Measurements from ENCODE around the gene SUCNR1.
"Not testable (repeated sequence)": the region's sequence is repeated elsewhere in the genome, so short reads cannot be mapped to it uniquely, and the experiment has no call there.

GRCh38 chr3:151885397-151885796 lies 12.0 kb downstream of the SUCNR1 start:
- TF ChIP-seq, protein P1, sequence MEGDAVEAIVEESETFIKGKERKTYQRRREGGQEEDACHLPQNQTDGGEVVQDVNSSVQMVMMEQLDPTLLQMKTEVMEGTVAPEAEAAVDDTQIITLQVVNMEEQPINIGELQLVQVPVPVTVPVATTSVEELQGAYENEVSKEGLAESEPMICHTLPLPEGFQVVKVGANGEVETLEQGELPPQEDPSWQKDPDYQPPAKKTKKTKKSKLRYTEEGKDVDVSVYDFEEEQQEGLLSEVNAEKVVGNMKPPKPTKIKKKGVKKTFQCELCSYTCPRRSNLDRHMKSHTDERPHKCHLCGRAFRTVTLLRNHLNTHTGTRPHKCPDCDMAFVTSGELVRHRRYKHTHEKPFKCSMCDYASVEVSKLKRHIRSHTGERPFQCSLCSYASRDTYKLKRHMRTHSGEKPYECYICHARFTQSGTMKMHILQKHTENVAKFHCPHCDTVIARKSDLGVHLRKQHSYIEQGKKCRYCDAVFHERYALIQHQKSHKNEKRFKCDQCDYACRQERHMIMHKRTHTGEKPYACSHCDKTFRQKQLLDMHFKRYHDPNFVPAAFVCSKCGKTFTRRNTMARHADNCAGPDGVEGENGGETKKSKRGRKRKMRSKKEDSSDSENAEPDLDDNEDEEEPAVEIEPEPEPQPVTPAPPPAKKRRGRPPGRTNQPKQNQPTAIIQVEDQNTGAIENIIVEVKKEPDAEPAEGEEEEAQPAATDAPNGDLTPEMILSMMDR (conservative IDR thresholded peaks at IDR 0.05), result not testable (repeated sequence)
- not testable (repeated sequence) for TF ChIP-seq EZH2 (IDR thresholded peaks at IDR 0.05; ENCODE audit: low read depth)
